Neural cell (in vitro differentiated cells): ENCODE measurements around the gene MYPOP. TPM values are rescaled to one million over a fixed set of nuclear protein-coding genes. Genes with fewer than 3 reads are reported as not detected.

Experiments
- H2AFZ ChIP-seq: fragments of 200-600, 300-800 bp; sonication (generic), shearing (Covaris generic); 2 replicates; pipeline ENCODE4 v1.6.0; 2014; ENCODE audit warnings: low read depth, mild to moderate bottlenecking, antibody characterized with exemption, low read length, moderate library complexity
- H3F3A ChIP-seq: fragments of 200-600 bp; shearing (Covaris generic); 2 replicates; pipeline ENCODE4 v1.6.1; 2016; ENCODE audit warnings: mild to moderate bottlenecking, moderate library complexity, mixed read lengths, antibody characterized with exemption, low read length; ENCODE audit not compliant: insufficient read depth, poor library complexity, severe bottlenecking
- H3K27ac ChIP-seq: fragments of 200-600, 300-800 bp; sonication (generic), shearing (Covaris generic); 2 replicates; pipeline ENCODE4 v1.5.1; 2014; ENCODE audit warnings: mild to moderate bottlenecking, low read length, moderate library complexity
- H3K27me3 ChIP-seq: fragments of 300-800, 200-600 bp; sonication (generic), shearing (Covaris generic); 2 replicates; pipeline ENCODE4 v1.6.0; 2014; ENCODE audit warnings: mild to moderate bottlenecking, low read depth, low read length, moderate library complexity; ENCODE audit not compliant: insufficient read depth
- H3K36me3 ChIP-seq: fragments of 300-800, 200-600 bp; sonication (generic), shearing (Covaris generic); 2 replicates; pipeline ENCODE4 v1.5.1; 2014; ENCODE audit warnings: mild to moderate bottlenecking, antibody characterized with exemption, low read length, moderate library complexity; ENCODE audit not compliant: insufficient read depth
- H3K4me2 ChIP-seq: fragments of 300-800, 200-600 bp; sonication (generic), shearing (Covaris generic); 2 replicates; pipeline ENCODE4 v1.6.0; 2014; ENCODE audit warnings: mild to moderate bottlenecking, low read length
- H3K4me3 ChIP-seq: fragments of 300-800, 200-600 bp; sonication (generic), shearing (Covaris generic); 2 replicates; pipeline ENCODE4 v1.5.1; 2014; ENCODE audit warnings: mild to moderate bottlenecking, low read length, moderate library complexity
- H3K79me2 ChIP-seq: fragments of 200-600 bp; shearing (Covaris generic); replicated peaks from 2 replicates; pipeline ENCODE4 v1.6.0; 2014; ENCODE audit warnings: mild to moderate bottlenecking, low read length, moderate library complexity; ENCODE audit not compliant: insufficient read depth
- H3K9ac ChIP-seq: fragments of 300-800, 200-600 bp; sonication (generic), shearing (Covaris generic); 2 replicates; pipeline ENCODE4 v1.6.1; 2016; ENCODE audit warnings: mild to moderate bottlenecking, low read length, mixed read lengths
- H3K9me2 ChIP-seq: fragments of 200-600 bp; shearing (Covaris generic); 2 replicates; pipeline ENCODE4 v1.6.1; 2016; ENCODE audit warnings: mild to moderate bottlenecking, low read length, mixed read lengths; ENCODE audit not compliant: insufficient read depth
- H3K9me3 ChIP-seq: fragments of 200-600, 300-800 bp; sonication (generic), shearing (Covaris generic); 2 replicates; pipeline ENCODE4 v1.6.1; 2016; ENCODE audit warnings: mild to moderate bottlenecking, mixed run types, low read length, moderate library complexity, mixed read lengths
- H4K20me1 ChIP-seq: fragments of 200-600 bp; shearing (Covaris generic); 2 replicates; pipeline ENCODE4 v1.6.1; 2016; ENCODE audit warnings: mild to moderate bottlenecking, mixed run types; ENCODE audit not compliant: insufficient read depth
- EP300 ChIP-seq: fragments of 450-650 bp; conservative IDR thresholded peaks from 2 replicates; pipeline ENCODE4 v1.6.1; 2014; ENCODE audit warnings: antibody characterized with exemption, mild to moderate bottlenecking, moderate library complexity; ENCODE audit not compliant: poor library complexity, severe bottlenecking
- EZH2 ChIP-seq: fragments of 200-600, 300-800 bp; shearing (Covaris generic), sonication (generic); IDR thresholded peaks from 2 replicates; pipeline ENCODE4 v1.6.1; 2014; ENCODE audit warnings: antibody characterized with exemption, low read length, borderline replicate concordance, mild to moderate bottlenecking; ENCODE audit not compliant: insufficient read depth, poor library complexity, severe bottlenecking
- MXI1 ChIP-seq: fragments of 450-650 bp; conservative IDR thresholded peaks from 2 replicates; pipeline ENCODE4 v1.6.1; 2014; ENCODE audit warnings: antibody characterized with exemption, mild to moderate bottlenecking; ENCODE audit not compliant: poor library complexity, severe bottlenecking
- POLR2AphosphoS5 ChIP-seq: IDR thresholded peaks from 2 replicates; pipeline ENCODE4 v1.6.1; 2012
- RAD21 ChIP-seq: fragments of 450-650 bp; conservative IDR thresholded peaks from 2 replicates; pipeline ENCODE4 v1.6.1; 2014; ENCODE audit warnings: antibody characterized with exemption, mild to moderate bottlenecking, moderate library complexity
- SMC3 ChIP-seq: fragments of 450-650 bp; conservative IDR thresholded peaks from 2 replicates; pipeline ENCODE4 v1.6.1; 2014; ENCODE audit warnings: antibody characterized with exemption, mild to moderate bottlenecking, moderate library complexity; ENCODE audit not compliant: poor library complexity
- TAF1 ChIP-seq: IDR thresholded peaks from 2 replicates; pipeline ENCODE4 v1.6.1; 2012; ENCODE audit warnings: low read depth
- polyA plus RNA-seq: library from polyadenylated mRNA; depleted of rRNA; stranded (reverse); fragments of >200 nt; gene quantifications from 2 replicates; pipeline ENCODE4 v1.2.3, GENCODE V29; 2014
- TF ChIP-seq, protein P1 (sequence below): IDR thresholded peaks from 2 replicates; pipeline ENCODE4 v1.6.1; 2012; ENCODE audit warnings: borderline replicate concordance
- TF ChIP-seq, protein P2 (sequence below): fragments of 450-650 bp; IDR thresholded peaks from 2 replicates; pipeline ENCODE4 v1.5.1; 2014; ENCODE audit warnings: antibody characterized with exemption, mild to moderate bottlenecking, moderate library complexity; ENCODE audit not compliant: poor library complexity, severe bottlenecking

MYPOP gene
- polyA plus RNA-seq, 1 donor from 2014 or later, result 0.90 TPM

DNA sequence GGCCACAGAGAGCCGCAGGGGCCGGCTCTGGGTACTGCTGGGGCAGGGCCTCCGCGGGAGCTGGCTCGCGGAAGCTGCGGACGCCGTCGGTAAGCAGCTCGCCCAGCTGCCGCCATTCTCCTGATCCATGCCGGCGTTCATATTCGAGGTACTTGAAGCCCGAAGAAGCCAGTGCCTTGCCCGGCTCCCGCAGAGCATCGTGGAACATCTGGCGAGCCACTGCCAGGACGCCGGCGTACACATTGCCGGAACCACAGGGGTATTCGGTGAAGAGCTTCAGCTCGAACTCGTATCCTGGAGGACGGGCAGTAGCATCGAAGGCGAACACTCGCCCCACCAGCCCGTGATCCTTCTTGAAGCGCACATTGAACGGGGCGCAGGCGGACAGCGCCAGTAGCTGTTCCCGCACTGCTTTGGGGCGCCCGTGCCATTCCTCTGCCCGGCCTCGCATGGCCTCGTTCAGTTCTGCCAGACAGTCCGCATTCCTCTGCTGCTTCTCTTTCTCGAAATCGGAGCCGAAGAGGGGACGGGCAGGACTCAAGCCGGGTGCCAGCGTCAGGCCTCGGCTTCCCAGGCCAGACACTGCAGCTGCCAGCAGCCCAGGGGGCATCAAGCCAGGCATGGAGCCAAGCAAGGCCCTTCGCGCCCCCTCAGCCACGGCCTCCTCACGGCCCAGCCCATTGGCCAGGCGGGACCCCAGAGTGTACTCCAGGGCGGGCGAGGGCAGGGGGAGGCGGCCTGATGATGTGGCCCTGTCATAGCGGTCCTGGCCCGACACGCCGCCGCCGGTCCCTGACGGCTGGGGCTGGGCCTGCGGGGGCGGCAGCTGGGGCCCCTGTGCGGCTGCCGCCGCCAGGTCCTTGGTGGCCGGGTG is 17.5 kb downstream of the MYPOP start:
- H3K9me2 ChIP-seq, result no peaks in the 10 kb centered on the region
- no peaks in the 10 kb centered on the region for H3K9me3 ChIP-seq
- TF ChIP-seq, protein P1, sequence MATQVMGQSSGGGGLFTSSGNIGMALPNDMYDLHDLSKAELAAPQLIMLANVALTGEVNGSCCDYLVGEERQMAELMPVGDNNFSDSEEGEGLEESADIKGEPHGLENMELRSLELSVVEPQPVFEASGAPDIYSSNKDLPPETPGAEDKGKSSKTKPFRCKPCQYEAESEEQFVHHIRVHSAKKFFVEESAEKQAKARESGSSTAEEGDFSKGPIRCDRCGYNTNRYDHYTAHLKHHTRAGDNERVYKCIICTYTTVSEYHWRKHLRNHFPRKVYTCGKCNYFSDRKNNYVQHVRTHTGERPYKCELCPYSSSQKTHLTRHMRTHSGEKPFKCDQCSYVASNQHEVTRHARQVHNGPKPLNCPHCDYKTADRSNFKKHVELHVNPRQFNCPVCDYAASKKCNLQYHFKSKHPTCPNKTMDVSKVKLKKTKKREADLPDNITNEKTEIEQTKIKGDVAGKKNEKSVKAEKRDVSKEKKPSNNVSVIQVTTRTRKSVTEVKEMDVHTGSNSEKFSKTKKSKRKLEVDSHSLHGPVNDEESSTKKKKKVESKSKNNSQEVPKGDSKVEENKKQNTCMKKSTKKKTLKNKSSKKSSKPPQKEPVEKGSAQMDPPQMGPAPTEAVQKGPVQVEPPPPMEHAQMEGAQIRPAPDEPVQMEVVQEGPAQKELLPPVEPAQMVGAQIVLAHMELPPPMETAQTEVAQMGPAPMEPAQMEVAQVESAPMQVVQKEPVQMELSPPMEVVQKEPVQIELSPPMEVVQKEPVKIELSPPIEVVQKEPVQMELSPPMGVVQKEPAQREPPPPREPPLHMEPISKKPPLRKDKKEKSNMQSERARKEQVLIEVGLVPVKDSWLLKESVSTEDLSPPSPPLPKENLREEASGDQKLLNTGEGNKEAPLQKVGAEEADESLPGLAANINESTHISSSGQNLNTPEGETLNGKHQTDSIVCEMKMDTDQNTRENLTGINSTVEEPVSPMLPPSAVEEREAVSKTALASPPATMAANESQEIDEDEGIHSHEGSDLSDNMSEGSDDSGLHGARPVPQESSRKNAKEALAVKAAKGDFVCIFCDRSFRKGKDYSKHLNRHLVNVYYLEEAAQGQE, result no peak
- TF ChIP-seq, protein P2, sequence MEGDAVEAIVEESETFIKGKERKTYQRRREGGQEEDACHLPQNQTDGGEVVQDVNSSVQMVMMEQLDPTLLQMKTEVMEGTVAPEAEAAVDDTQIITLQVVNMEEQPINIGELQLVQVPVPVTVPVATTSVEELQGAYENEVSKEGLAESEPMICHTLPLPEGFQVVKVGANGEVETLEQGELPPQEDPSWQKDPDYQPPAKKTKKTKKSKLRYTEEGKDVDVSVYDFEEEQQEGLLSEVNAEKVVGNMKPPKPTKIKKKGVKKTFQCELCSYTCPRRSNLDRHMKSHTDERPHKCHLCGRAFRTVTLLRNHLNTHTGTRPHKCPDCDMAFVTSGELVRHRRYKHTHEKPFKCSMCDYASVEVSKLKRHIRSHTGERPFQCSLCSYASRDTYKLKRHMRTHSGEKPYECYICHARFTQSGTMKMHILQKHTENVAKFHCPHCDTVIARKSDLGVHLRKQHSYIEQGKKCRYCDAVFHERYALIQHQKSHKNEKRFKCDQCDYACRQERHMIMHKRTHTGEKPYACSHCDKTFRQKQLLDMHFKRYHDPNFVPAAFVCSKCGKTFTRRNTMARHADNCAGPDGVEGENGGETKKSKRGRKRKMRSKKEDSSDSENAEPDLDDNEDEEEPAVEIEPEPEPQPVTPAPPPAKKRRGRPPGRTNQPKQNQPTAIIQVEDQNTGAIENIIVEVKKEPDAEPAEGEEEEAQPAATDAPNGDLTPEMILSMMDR, result no peak
- no peak for TF ChIP-seq MXI1
- no peak for TF ChIP-seq SMC3
- TF ChIP-seq EP300, result no peak
- TF ChIP-seq RAD21, result no peak
- TF ChIP-seq POLR2AphosphoS5, result no peak
- TF ChIP-seq EZH2, result no peak
- TF ChIP-seq TAF1, result no peak
- no peaks in the 10 kb centered on the region for H3K27me3 ChIP-seq
- no peaks in the 10 kb centered on the region for H3K36me3 ChIP-seq
- no peak overlapping the region for H2AFZ ChIP-seq
- peak overlapping the region; percentile 82 for H3K9ac ChIP-seq
- H4K20me1 ChIP-seq, result peaks cover 10% of the 10 kb centered on the region
- H3K4me3 ChIP-seq, result peak overlapping the region; percentile 83
- H3F3A ChIP-seq, result no peaks in the 10 kb centered on the region
- H3K79me2 ChIP-seq, result peaks cover 5% of the 10 kb centered on the region
- peak overlapping the region; percentile 30 for H3K4me2 ChIP-seq
- H3K27ac ChIP-seq, result peak overlapping the region; percentile 55

DNA sequence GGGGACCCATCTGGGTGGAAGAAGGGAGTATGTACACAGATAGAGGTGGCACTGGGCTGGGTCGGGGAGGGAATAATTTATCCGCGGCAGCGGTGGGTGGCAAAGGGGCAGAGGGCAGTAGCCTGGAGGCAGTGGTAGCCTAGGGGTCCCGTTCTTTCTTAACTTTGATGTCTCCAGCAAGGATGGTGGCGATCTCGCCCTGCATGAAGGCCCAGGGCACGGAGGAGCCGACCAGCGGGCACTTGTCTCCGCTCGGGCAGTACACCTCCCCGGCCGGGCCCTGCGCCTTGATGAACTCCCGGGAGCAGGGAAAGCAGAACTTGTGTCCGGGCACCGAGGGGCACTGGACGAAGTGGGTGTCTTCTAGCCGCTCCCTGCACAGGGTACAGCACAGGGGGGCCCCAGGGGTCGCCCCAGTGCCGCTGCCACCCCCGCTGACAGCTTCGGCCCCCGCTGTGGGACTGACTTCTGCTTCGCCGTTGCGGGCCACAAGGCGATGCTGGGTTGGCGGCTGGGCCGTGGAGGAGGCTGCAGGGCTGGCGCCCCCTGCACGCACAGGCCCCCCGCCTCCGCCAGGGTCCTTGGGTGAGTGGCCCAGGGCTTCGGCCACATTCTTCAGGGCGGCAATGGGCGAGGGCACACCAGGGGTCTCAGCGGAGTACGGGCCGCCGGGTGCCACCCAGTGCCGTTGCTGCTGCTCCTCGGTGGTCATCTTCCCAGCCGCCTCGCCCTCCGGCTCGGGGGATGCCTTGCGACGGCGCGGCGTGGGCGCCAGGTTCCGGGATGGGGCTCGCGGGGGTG is 18.3 kb downstream of the MYPOP start:
- no peak overlapping the region for H3K9ac ChIP-seq
- H3K36me3 ChIP-seq, result no peaks in the 10 kb centered on the region
- TF ChIP-seq SMC3, result no peak
- TF ChIP-seq POLR2AphosphoS5, result no peak
- TF ChIP-seq, protein P2, result no peak
- TF ChIP-seq MXI1, result no peak
- TF ChIP-seq EP300, result no peak
- TF ChIP-seq RAD21, result no peak
- TF ChIP-seq TAF1, result no peak
- TF ChIP-seq, protein P1, result no peak
- no peak for TF ChIP-seq EZH2
- no peaks in the 10 kb centered on the region for H3K9me3 ChIP-seq
- peak overlapping the region; percentile 40 for H3K4me3 ChIP-seq
- H2AFZ ChIP-seq, result no peak overlapping the region
- peaks cover 10% of the 10 kb centered on the region for H4K20me1 ChIP-seq
- H3F3A ChIP-seq, result no peaks in the 10 kb centered on the region
- no peak overlapping the region for H3K27ac ChIP-seq
- H3K79me2 ChIP-seq, result peaks cover 5% of the 10 kb centered on the region
- no peaks in the 10 kb centered on the region for H3K9me2 ChIP-seq
- H3K4me2 ChIP-seq, result no peak overlapping the region
- no peaks in the 10 kb centered on the region for H3K27me3 ChIP-seq
